Prostate gland (tissue), 2 donors: ENCODE results near the gene BHMT2.

Experiments
- CTCF ChIP-seq, 4 experiments: fragments of 200-600 bp in 2 of 4; fragments of 450-650 bp in 2 of 4; sonication (generic) in 2 of 4; IDR thresholded peaks; 1 replicate in 3 of 4; 2 replicates in 1 of 4; pipeline ENCODE4 v1.5.1; 2016 to 2019; ENCODE audit warnings: antibody characterized with exemption in 4 of 4, mild to moderate bottlenecking in 2 of 4, moderate library complexity in 2 of 4
- POLR2A ChIP-seq: fragments of 450-650 bp; IDR thresholded peaks from one replicate; pipeline ENCODE4 v1.6.1; 2016; ENCODE audit warnings: antibody characterized with exemption, mild to moderate bottlenecking

GRCh38 chr5:79093762-79094161 is 24.2 kb downstream of the BHMT2 start:
- TF ChIP-seq CTCF (IDR thresholded peaks at IDR 0.05) (no peak), POLR2A (no peak)
